NCI-H2029 treated with DMSO at 0.1 percent for 48 hours (cell line): ENCODE data around the gene TCERG1L.

Source experiments
- DNase-seq: peaks from one replicate; lab custom pipeline; 2025; lab: John Stamatoyannopoulos, UW

TCERG1L gene

GRCh38 chr10:131067690-131068089, 243.8 kb downstream of the TCERG1L start:
- DNase-seq, result no peak

GRCh38 chr10:131065673-131066305, 245.7 kb downstream of the TCERG1L start:
- no peak for DNase-seq

GRCh38 chr10:131063311-131063710, 248.2 kb downstream of the TCERG1L start:
- DNase-seq, result no peak

GRCh38 chr10:131062621-131063260, 248.8 kb downstream of the TCERG1L start:
- no peak for DNase-seq

GRCh38 chr10:131061216-131061615, 250.3 kb downstream of the TCERG1L start:
- DNase-seq, result no peak

GRCh38 chr10:131059881-131060280, 251.6 kb downstream of the TCERG1L start:
- DNase-seq, result no peak

- no peak for DNase-seq
Observed at GRCh38 chr10:131058799-131059198, 252.7 kb downstream of the TCERG1L start.

- DNase-seq, result no peak
Observed at GRCh38 chr10:131056781-131057180, 254.7 kb downstream of the TCERG1L start.

- DNase-seq, result no peak
Observed at GRCh38 chr10:131056091-131056579, 255.4 kb downstream of the TCERG1L start.

GRCh38 chr10:131055437-131055836, 256.1 kb downstream of the TCERG1L start:
- no peak for DNase-seq

GRCh38 chr10:131053192-131053591, 258.3 kb downstream of the TCERG1L start:
- DNase-seq, result no peak

- no peak for DNase-seq
Observed at GRCh38 chr10:131050162-131050766, 261.3 kb downstream of the TCERG1L start.

GRCh38 chr10:131049016-131049415, 262.5 kb downstream of the TCERG1L start:
- peak; percentile 62 for DNase-seq

- DNase-seq, result no peak
Observed at GRCh38 chr10:131048606-131049005, 262.9 kb downstream of the TCERG1L start.

GRCh38 chr10:131047501-131047900, 264.0 kb downstream of the TCERG1L start:
- DNase-seq, result no peak

GRCh38 chr10:131046194-131046593, 265.3 kb downstream of the TCERG1L start:
- DNase-seq, result no peak

GRCh38 chr10:131044379-131045111, 267.0 kb downstream of the TCERG1L start:
- no peak for DNase-seq

- DNase-seq, result peak; percentile 55
Observed at GRCh38 chr10:131043039-131043691, 268.4 kb downstream of the TCERG1L start.
